ENCODE results near the gene RAPGEF4.

RAPGEF4 gene

GRCh38 chr2:172702451-172702850 is 33.2 kb upstream of the RAPGEF4 start:
- no peak overlapping the region for H3K4me3 ChIP-seq (ENCODE audit: low read depth, low read length)
- no peak for TF ChIP-seq CTCF (IDR thresholded peaks at IDR 0.05; ENCODE audit: low read depth, low read length)
- in situ Hi-C loops (cut with HindIII; ENCODE audit: low sequenced_read_pairs) = no loop called here
- DNase-seq (ENCODE audit: low read depth, low spot score) = no peak

- peak; percentile 59 for TF ChIP-seq CTCF (IDR thresholded peaks at IDR 0.05; ENCODE audit: low read depth, low read length)
- in situ Hi-C loops (cut with HindIII; ENCODE audit: low sequenced_read_pairs) = no loop called here
- DNase-seq (ENCODE audit: low read depth, low spot score) = peak; percentile 49
These were observed 31.3 kb upstream of the RAPGEF4 start for GRCh38 chr2:172704072-172704936.

GRCh38 chr2:172705352-172705751 is 30.3 kb upstream of the RAPGEF4 start:
- TF ChIP-seq CTCF (IDR thresholded peaks at IDR 0.05; ENCODE audit: low read depth, low read length) = no peak
- in situ Hi-C loops (cut with HindIII; ENCODE audit: low sequenced_read_pairs) = no loop called here
- H3K4me3 ChIP-seq (ENCODE audit: low read depth, low read length) = no peak overlapping the region
- no peak for DNase-seq (ENCODE audit: low read depth, low spot score)

More at GRCh38 chr2:172704072-172704936, 31.3 kb upstream of the RAPGEF4 start:
- no peak overlapping the region for H3K4me3 ChIP-seq (ENCODE audit: low read depth, low read length)

DNA sequence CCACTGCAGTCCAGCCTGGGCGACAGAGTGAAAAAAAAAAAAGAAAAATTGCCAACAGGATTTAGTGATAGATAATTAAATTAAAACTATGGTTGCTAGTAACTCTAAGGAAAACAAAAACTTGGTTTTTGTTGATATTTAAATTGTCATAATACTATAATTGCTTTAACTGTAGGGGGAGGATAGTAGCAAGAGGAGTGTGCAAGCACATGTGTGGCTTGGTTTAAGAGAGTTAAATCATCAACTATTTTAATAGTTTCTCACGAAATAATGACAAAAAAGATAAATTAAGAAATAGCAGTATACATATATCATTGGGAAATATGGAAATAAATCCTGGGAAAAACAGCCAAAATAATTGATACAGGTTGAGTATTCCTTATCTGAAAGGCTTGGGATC is 27.4 kb upstream of the RAPGEF4 start:
- in situ Hi-C loops (cut with HindIII; ENCODE audit: low sequenced_read_pairs) = no loop called here
- TF ChIP-seq CTCF (IDR thresholded peaks at IDR 0.05; ENCODE audit: low read depth, low read length) = no peak
- no peak for DNase-seq (ENCODE audit: low read depth, low spot score)
- no peak overlapping the region for H3K4me3 ChIP-seq (ENCODE audit: low read depth, low read length)

DNA sequence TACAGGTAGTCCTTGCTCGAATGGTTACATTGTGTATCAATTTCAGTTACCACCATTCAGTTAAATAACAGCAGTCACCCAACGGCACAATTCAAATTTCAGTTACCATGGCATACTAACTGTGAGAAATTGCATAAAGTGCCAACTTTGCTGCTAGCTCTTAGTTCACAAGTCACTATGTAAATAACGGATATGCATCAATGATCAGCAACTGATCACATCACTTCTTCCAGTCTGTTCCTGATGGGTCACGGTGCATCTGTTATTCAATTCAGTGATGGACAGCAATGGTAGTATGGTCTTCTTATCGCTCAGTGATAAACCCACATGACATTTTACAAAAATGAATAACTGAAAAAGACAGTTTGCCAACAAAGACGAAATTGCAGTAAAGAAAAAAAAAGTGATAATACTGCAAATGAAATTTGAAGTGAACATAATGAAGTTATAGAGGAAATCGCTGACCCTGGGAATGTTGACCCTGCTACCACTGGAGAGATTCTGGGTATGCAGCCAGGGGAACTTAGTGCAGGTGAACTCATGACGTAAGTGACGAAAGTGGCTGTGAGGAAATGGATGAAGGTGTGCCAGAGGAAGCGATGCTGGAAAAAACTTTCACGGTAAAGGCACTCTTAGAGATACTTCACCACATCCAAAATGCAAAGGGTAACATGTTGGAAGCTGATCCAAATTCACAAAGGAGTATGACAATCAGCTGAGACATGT is 25.9 kb upstream of the RAPGEF4 start:
- H3K4me3 ChIP-seq (ENCODE audit: low read depth, low read length) = no peak overlapping the region
- DNase-seq (ENCODE audit: low read depth, low spot score) = no peak
- in situ Hi-C loops (cut with HindIII; ENCODE audit: low sequenced_read_pairs) = no loop called here
- no peak for TF ChIP-seq CTCF (IDR thresholded peaks at IDR 0.05; ENCODE audit: low read depth, low read length)

DNA sequence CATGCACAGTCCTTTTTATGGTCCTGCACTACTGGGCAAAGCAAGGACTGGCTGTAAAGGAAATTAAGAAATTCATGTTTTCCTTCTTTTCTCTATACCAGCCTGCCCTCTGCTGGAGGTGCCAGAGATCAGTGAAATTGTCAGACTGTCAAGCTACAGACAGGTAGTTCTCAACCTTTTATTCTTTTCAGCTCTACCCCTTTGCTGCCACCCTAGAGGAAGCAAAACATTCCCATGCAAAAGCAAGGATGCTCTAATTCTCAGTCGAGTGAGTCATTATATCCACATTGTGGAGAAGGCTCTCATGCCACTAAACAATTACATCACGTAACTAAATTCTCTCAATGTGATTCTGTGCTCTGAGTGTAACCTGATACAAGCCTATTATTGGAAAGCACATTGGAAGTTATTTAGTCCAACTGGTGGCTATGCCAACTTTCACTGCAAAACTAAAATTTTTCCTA is 25.0 kb upstream of the RAPGEF4 start:
- peak; percentile 91 for DNase-seq (ENCODE audit: low read depth, low spot score)

More for the DNA sequence above, 25.0 kb upstream of the RAPGEF4 start:
- in situ Hi-C loops (cut with HindIII; ENCODE audit: low sequenced_read_pairs) = no loop called here
- peak; percentile 59 for TF ChIP-seq CTCF (IDR thresholded peaks at IDR 0.05; ENCODE audit: low read depth, low read length)
- no peak overlapping the region for H3K4me3 ChIP-seq (ENCODE audit: low read depth, low read length)
